MCF 10A (cell line): ENCODE measurements around the gene SOCS3. TPM values are rescaled to one million over a fixed set of nuclear protein-coding genes. Genes with fewer than 3 reads are reported as not detected.

Experiments used
- BruUV-seq: library from RNA; stranded (reverse); fragments of 400-500 nt; replicated peaks from 2 replicates; lab custom pipeline; 2021; lab: Mats Ljungman, UMichigan
- CTCF ChIA-PET: fragments of 300-600 bp; sonication (Branson Sonifier 250); formaldehyde crosslinking; extraction: SDS; loops from one replicate; lab custom pipeline; 2021; ENCODE audit warnings: antibody characterized with exemption, inconsistent platforms; lab: Yijun Ruan, JAX
- POLR2A ChIA-PET: fragments of 300-600, 350-650 bp; sonication (Branson Sonifier 250); formaldehyde crosslinking; extraction: SDS; loops from one replicate; lab custom pipeline; 2020; ENCODE audit warnings: antibody characterized with exemption, inconsistent platforms; lab: Yijun Ruan, JAX
- DNase-seq: peaks from one replicate; pipeline ENCODE4 v3.0.0-alpha.2; 2018; ENCODE audit not compliant: unreplicated experiment
- H3K27ac Mint-ChIP-seq: one replicate; pipeline ENCODE4 v1.8.0; 2022; ENCODE audit warnings: mild to moderate bottlenecking, low read depth, mixed read lengths; ENCODE audit not compliant: unreplicated experiment
- H3K27me3 Mint-ChIP-seq: one replicate; pipeline ENCODE4 v1.8.0; 2022; ENCODE audit warnings: mixed read lengths; ENCODE audit not compliant: insufficient read depth, unreplicated experiment
- H3K36me3 Mint-ChIP-seq: one replicate; pipeline ENCODE4 v1.8.0; 2022; ENCODE audit warnings: mild to moderate bottlenecking, moderate library complexity, mixed read lengths; ENCODE audit not compliant: insufficient read depth, unreplicated experiment
- H3K4me1 Mint-ChIP-seq: one replicate; pipeline ENCODE4 v1.8.0; 2022; ENCODE audit warnings: mixed read lengths; ENCODE audit not compliant: insufficient read depth, unreplicated experiment
- H3K4me3 Mint-ChIP-seq: one replicate; pipeline ENCODE4 v1.8.0; 2022; ENCODE audit warnings: mild to moderate bottlenecking, moderate library complexity, mixed read lengths; ENCODE audit not compliant: unreplicated experiment
- H3K9me3 Mint-ChIP-seq: one replicate; pipeline ENCODE4 v1.8.0; 2022; ENCODE audit warnings: mixed read lengths; ENCODE audit not compliant: unreplicated experiment
- intact Hi-C: fragments of 100-400 bp; cut with micrococcal nuclease; formaldehyde crosslinking; loops from 2 replicates; pipeline ENCODE4 v1.14.1; 2022
- total RNA-seq: library from RNA; stranded (reverse); gene quantifications from 2 replicates; pipeline ENCODE4 v1.2.3, GENCODE V29; 2022
- TF ChIP-seq, protein P1 (sequence below): fragments of 200-600 bp; IDR thresholded peaks from one replicate; pipeline ENCODE4 v1.8.0; 2022; ENCODE audit warnings: antibody characterized with exemption, mild to moderate bottlenecking; ENCODE audit not compliant: unreplicated experiment

SOCS3 gene
- total RNA-seq, 1 experiment from 2014 or later, result 2.5 TPM

DNA sequence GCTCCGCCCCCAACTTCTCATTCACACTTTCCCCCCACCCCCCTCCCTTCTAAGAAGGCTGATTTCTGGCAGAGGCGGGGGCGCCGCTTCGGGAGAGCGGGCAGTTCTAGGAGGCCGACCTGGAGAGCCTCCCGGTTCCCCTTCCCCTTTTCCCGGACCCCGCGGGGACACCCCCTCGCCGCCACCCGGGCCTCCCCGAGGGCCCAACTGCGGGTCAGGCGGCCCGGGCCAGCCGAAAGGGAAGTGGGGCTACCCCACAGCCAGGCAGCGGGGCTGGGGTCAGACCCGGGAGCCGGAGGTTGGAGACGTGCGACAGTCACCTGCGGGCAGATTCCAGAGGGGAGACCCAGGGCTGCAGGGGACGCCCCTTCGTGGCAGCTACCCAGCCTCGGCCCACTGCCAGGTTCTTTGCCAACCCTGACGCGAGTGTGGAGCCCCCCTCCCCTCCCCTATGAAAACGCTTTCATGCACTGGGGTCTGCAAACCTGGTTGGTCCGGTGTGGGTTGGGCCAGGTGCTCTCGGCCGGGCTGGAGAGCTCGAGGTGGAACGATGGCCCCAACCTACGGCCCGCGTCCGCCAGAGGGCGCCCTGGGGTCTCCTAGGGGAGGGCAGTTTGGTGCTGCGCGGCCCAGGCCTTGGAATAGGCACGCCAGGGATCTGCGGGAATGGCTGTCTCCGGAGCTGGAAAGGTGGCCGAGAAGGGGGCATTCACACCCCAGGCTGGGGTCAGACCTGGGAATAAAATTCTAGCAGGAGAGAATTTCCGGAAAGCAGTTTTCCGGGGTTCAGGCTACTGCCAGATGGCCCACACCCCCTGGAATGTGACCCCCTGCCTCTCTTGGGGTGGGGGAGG lies 721 bp upstream of the SOCS3 start:
- Mint-ChIP-seq H3K9me3 (no peaks in the 10 kb centered on the region), H3K4me3 (peak overlapping the region; percentile 73), H3K4me1 (peaks cover 7% of the 10 kb centered on the region), H3K27me3 (no peaks in the 10 kb centered on the region), H3K36me3 (peaks cover 22% of the 10 kb centered on the region), H3K27ac (no peak overlapping the region)
- TF ChIP-seq, protein P1, sequence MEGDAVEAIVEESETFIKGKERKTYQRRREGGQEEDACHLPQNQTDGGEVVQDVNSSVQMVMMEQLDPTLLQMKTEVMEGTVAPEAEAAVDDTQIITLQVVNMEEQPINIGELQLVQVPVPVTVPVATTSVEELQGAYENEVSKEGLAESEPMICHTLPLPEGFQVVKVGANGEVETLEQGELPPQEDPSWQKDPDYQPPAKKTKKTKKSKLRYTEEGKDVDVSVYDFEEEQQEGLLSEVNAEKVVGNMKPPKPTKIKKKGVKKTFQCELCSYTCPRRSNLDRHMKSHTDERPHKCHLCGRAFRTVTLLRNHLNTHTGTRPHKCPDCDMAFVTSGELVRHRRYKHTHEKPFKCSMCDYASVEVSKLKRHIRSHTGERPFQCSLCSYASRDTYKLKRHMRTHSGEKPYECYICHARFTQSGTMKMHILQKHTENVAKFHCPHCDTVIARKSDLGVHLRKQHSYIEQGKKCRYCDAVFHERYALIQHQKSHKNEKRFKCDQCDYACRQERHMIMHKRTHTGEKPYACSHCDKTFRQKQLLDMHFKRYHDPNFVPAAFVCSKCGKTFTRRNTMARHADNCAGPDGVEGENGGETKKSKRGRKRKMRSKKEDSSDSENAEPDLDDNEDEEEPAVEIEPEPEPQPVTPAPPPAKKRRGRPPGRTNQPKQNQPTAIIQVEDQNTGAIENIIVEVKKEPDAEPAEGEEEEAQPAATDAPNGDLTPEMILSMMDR, result peak; percentile 85
- CTCF ChIA-PET, result interaction anchor here (0.5 to 3.3 kb wide), 24 partner anchors 9 to 938 kb away, joined by 3 to 36 read pairs (median 4); partner anchors contain the start of gene TMC6
- POLR2A ChIA-PET, result interaction anchor here (0.6 to 4.3 kb wide), 16 partner anchors 13 to 346 kb away, joined by 3 to 35 read pairs (median 4); partner anchors contain the start of gene PGS1
- no TSS peak for BruUV-seq
- intact Hi-C loops, result loop anchor here (1.0 to 2.0 kb wide), 5 partner anchors 18 to 348 kb away; no protein-coding TSS in a partner anchor
- peak; percentile 89 for DNase-seq

- CTCF ChIA-PET, result interaction anchor here (0.6 to 3.3 kb wide), 2 partner anchors 64 to 81 kb away, joined by 3 to 36 read pairs; no protein-coding TSS in a partner anchor
- TSS peak; percentile 48 for BruUV-seq
- Mint-ChIP-seq H3K36me3 (peaks cover 22% of the 10 kb centered on the region), H3K4me3 (peak overlapping the region; percentile 73), H3K4me1 (peaks cover 11% of the 10 kb centered on the region), H3K27ac (no peak overlapping the region), H3K9me3 (no peaks in the 10 kb centered on the region), H3K27me3 (no peaks in the 10 kb centered on the region)
- no peak for DNase-seq
- POLR2A ChIA-PET, result interaction anchor here (0.6 to 4.3 kb wide), 10 partner anchors 17 to 63 kb away, joined by 3 to 35 read pairs (median 4); partner anchors contain the start of gene PGS1
- intact Hi-C loops, result no loop called here
- TF ChIP-seq, protein P1, result no peak
Measured at GRCh38 chr17:78359321-78359996, 418 bp downstream of the SOCS3 start.

DNA sequence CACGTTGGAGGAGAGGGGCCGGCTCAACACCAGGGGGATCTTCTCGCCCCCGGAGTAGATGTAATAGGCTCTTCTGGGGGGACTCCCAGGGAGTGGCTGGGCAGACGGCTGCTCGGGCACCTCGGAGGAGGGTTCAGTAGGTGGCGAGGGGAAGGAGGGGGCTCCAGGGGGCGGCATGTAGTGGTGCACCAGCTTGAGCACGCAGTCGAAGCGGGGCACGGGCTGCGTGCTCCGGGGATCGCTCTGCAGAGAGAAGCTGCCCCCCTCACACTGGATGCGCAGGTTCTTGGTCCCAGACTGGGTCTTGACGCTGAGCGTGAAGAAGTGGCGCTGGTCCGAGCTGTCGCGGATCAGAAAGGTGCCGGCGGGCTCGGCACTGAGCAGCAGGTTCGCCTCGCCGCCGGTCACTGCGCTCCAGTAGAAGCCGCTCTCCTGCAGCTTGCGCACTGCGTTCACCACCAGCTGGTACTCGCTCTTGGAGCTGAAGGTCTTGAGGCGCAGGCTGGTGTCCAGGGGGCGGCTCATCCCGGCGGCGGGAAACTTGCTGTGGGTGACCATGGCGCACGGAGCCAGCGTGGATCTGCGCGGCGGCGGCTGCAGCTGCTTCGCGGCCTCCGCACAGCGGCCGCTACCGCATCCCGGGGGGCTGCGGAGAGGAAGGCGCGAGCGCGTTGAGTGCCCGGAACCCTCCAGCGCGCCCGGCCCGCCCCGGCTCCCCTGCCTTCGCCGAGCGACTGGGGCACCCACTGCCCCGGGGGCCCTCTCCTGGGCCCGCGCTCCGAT lies 1.1 kb downstream of the SOCS3 start:
- H3K27ac Mint-ChIP-seq, result no peak overlapping the region
- DNase-seq, result no peak
- TF ChIP-seq, protein P1, result no peak
- ChIA-PET CTCF (interaction anchor here (0.6 to 0.9 kb wide), 3 partner anchors 58 to 81 kb away, joined by 3 read pairs; no protein-coding TSS in a partner anchor), POLR2A (interaction anchor here (1.8 to 4.3 kb wide), 4 partner anchors 17 to 63 kb away, joined by 4 to 35 read pairs (median 10); partner anchors contain the start of gene PGS1)
- BruUV-seq, result no TSS peak
- H3K9me3 Mint-ChIP-seq, result no peaks in the 10 kb centered on the region
- intact Hi-C loops, result no loop called here
- H3K4me3 Mint-ChIP-seq, result peak overlapping the region; percentile 73
- H3K27me3 Mint-ChIP-seq, result no peaks in the 10 kb centered on the region
- peaks cover 22% of the 10 kb centered on the region for H3K36me3 Mint-ChIP-seq
- peaks cover 14% of the 10 kb centered on the region for H3K4me1 Mint-ChIP-seq
